Astrocyte of the hippocampus (primary cell): ENCODE measurements around the gene OR6K3.

ENCODE experiments used
- DNase-seq: peaks from one replicate; pipeline ENCODE4 v3.0.0; 2011; ENCODE audit warnings: low read depth, low spot score

Gene OR6K3

DNA sequence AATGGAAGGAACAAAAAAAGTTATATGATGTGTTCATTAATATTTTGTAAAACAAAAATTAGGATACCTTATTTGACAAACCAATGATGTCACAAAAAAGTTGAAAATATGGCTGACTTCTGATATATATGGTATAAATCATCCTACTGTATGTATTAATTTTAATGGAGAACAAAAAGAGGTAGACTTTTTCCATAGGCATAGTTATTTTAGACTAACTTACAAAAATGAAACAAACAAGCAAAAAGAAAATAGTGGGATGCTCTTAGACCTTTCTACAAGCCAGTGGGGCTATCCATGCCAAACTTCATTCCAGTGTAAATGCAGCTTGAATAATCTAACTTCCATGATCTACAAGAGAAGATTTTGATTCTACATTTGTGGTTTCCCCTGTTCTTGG lies 33.5 kb downstream of the OR6K3 start:
- DNase-seq: no peak

- DNase-seq: no peak
Measured at GRCh38 chr1:158686111-158687009, 34.2 kb downstream of the OR6K3 start, which contains the start of gene SPTA1. SPTA1 (minus strand) TSS chr1:158686715; CDS start chr1:158686517, 198 bp downstream.

DNA sequence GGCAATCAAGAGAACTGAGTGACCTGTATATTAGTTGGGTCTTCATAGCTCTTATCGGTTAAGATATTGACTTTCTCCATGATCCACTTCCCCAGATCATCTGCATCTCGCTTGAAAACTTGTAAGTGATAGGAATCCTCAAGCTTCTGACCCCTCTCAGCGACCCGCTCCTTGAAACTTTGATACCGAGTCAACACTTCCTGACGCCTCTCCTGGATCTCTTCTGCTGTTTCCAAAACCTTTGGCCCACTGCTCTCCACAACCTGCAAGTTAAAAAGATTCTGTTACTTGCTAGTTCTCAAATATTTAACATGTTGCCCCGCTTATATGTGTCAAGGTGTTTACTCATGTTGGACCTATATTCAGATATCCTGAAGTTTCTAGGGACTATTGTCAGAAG lies 35.4 kb downstream of the OR6K3 start:
- no peak for DNase-seq

GRCh38 chr1:158681606-158682005 lies 38.9 kb downstream of the OR6K3 start:
- no peak for DNase-seq

DNA sequence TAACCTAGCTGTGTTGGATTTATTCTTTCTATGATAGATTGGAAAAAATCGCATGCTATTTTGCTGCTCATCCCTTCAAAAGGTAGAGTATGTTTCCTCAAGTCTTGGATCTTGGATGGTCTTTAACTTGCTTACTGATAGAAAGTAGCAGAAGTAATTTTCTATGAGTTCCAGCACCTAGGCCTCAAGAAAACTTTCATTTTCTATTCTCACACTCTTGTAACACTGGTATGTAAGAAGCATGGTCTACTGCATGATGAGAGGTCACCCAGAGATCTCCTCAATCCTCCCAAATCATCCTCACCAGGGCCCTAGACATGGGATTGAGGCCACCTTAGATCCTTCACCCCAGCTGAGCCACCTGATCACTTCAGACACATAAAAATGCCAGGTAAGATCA lies 41.2 kb downstream of the OR6K3 start:
- no peak for DNase-seq

DNA sequence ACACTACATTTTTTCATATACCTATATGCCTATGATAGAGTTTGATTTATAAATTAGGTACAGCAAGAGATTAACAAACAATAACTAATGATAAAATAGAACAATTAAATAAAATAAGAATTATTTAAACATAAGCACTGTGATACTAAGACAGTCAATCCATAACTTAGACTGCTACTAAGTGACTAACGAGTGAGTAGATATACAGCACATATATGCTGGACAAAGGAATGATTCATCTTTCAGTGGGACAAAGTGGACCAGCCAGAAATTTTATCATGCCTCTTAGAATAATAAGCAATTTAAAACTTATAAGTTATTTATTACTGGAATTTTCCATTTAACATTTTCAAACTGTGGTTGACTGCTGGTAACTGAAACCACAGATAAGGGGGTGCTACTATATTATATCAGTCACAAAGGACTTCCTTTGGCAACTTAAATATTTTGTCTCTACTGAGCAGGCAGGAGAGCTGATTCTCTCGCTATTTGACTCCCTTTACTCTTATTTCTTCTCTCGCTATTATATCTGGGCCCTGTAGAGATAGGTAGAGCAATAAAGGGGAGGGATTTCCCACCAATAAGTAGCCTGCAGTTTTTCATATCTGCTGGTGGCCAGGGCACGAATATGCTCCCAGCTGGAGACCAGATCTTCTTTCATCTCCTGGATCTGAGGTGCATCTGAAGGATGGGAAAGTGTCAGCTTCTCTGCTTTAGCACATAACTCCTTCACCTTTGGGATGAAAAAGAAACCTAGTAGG lies 44.8 kb downstream of the OR6K3 start:
- no peak for DNase-seq

DNA sequence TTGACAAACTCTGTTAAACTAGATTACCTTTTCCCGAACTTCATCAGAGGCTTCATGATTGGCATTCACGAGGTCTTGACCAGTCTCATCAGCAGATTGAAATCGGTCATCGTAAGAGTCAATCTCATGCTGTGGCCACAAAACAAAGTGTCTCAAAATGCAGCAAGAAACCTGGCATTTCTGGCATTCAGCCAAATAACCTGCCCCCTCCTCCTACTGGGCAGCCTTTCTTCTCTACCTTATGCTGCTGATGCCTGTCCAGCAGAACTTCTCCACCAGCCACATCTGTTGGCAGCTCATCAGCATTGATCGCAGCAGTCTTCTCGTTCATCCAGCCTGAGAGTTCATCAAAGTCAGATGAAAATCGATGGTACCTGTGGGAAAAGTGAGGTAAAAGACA lies 46.2 kb downstream of the OR6K3 start:
- no peak for DNase-seq
